GM21786 (cell line): ENCODE measurements around the gene CACNA2D1.

ENCODE experiments used
- ATAC-seq: cut with Tn5 transposase; IDR thresholded peaks from one replicate; pipeline ENCODE4 v1.9.1; 2021; ENCODE audit not compliant: unreplicated experiment

The CACNA2D1 gene

DNA sequence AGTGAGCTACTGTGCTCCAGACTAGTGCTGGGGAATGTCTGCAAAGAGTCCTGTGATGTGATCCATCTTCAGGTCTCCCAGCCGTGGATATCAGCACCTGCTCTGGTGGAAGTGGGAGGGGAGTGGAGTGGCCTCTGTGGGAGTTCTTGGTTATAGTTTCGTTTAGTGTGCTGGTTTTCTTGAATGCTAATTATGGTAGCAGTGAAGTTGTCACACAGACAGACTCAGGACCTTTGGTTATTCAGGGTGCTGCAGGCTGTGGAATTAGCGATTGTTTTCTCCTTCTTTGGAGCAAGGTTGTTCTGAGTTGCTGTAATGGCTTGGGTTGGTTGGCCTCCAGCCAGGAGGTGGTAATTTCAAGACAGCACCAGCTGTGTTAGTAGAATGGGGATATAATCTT, 541.0 kb downstream of the CACNA2D1 start:
- no peak for ATAC-seq
